SU-DHL-6 (cell line): ENCODE results near the gene ENOX2.

Experiments
- H2AFZ ChIP-seq: fragments of 200-600 bp; sonication (generic); 2 replicates; pipeline ENCODE4 v1.6.1; 2014; ENCODE audit warnings: low read depth, mild to moderate bottlenecking, moderate library complexity, mixed read lengths, antibody characterized with exemption, low read length; ENCODE audit not compliant: severe bottlenecking
- H3F3A ChIP-seq: fragments of 200-600 bp; shearing (Covaris generic); 2 replicates; pipeline ENCODE4 v1.6.0; 2016; ENCODE audit warnings: antibody characterized with exemption, mild to moderate bottlenecking; ENCODE audit not compliant: insufficient read depth
- H3K27ac ChIP-seq: fragments of 200-600 bp; sonication (generic); 2 replicates; pipeline ENCODE4 v1.5.1; 2016; ENCODE audit warnings: low read depth, mild to moderate bottlenecking, low read length, moderate library complexity, mixed read lengths
- H3K27me3 ChIP-seq: fragments of 200-600 bp; sonication (generic), shearing (Covaris generic); 2 replicates; pipeline ENCODE4 v1.6.0; 2014; ENCODE audit warnings: mild to moderate bottlenecking, low read length
- H3K36me3 ChIP-seq: fragments of 200-600 bp; sonication (generic); 2 replicates; pipeline ENCODE4 v1.6.1; 2014; ENCODE audit warnings: mild to moderate bottlenecking, low read length, mixed read lengths
- H3K4me2 ChIP-seq: fragments of 300-600, 200-600 bp; shearing (Covaris generic), sonication (generic); 2 replicates; pipeline ENCODE4 v1.6.0; 2014; ENCODE audit warnings: low read length, low read depth, mild to moderate bottlenecking; ENCODE audit not compliant: poor library complexity, severe bottlenecking
- H3K4me3 ChIP-seq: fragments of 200-600 bp; sonication (generic); 2 replicates; pipeline ENCODE4 v1.5.1; 2014; ENCODE audit warnings: antibody characterized with exemption, low read length, mild to moderate bottlenecking, mixed read lengths; ENCODE audit not compliant: insufficient read depth, poor library complexity, severe bottlenecking
- H3K79me2 ChIP-seq: fragments of 200-600 bp; sonication (generic); 2 replicates; pipeline ENCODE4 v1.6.1; 2014; ENCODE audit warnings: mild to moderate bottlenecking, low read length, moderate library complexity; ENCODE audit not compliant: insufficient read depth
- H3K9ac ChIP-seq: fragments of 200-600 bp; sonication (generic); 2 replicates; pipeline ENCODE4 v1.7.0; 2014; ENCODE audit warnings: mild to moderate bottlenecking, low read length
- H3K9me2 ChIP-seq: fragments of 200-600 bp; sonication (generic); replicated peaks from 2 replicates; pipeline ENCODE4 v1.6.1; 2014; ENCODE audit warnings: low read length; ENCODE audit not compliant: insufficient read depth
- H3K9me3 ChIP-seq: fragments of 200-600 bp; sonication (generic); 2 replicates; pipeline ENCODE4 v1.6.1; 2014; ENCODE audit warnings: low read length, mixed read lengths; ENCODE audit not compliant: insufficient read depth
- H4K20me1 ChIP-seq: fragments of 200-600 bp; sonication (generic); 2 replicates; pipeline ENCODE4 v1.6.1; 2014; ENCODE audit warnings: low read depth, mild to moderate bottlenecking, antibody characterized with exemption, low read length, moderate library complexity, mixed read lengths
- CTCF ChIP-seq: fragments of 200-600 bp; sonication (generic); IDR thresholded peaks from one replicate; pipeline ENCODE4 v1.5.1; 2017; ENCODE audit warnings: antibody characterized with exemption, mild to moderate bottlenecking, low read length, moderate library complexity; ENCODE audit not compliant: insufficient read depth, poor library complexity, severe bottlenecking
- EZH2phosphoT487 ChIP-seq: fragments of 200-600 bp; sonication (generic), shearing (Covaris generic); conservative IDR thresholded peaks from 2 replicates; pipeline ENCODE4 v1.6.1; 2018; ENCODE audit warnings: mild to moderate bottlenecking, antibody characterized with exemption, low read length, moderate library complexity, mixed read lengths

The ENOX2 gene

DNA sequence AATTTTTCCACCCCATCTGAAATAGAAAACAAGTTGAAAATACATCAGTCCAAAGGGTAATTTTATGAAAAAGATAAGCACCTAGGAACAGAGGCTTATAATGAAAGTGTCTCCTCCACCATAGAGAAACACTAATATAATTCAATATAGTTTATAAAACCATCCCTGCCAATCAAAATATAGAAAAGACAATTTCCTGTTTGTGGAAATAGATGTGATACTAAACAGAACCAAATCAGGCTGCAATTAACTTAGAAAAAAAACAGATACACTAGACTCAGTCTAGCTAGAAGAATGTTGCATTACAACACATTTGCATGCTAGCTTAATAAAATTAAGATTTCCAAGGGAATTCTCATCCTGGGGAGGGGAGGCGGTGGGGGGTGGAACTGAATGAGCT is 68.2 kb downstream of the ENOX2 start:
- Histone ChIP-seq H3F3A (no peaks in the 10 kb centered on the region), H3K9me2 (no peaks in the 10 kb centered on the region), H3K27ac (no peak overlapping the region), H3K9ac (no peak overlapping the region), H3K27me3 (no peaks in the 10 kb centered on the region), H3K9me3 (no peaks in the 10 kb centered on the region), H3K36me3 (no peaks in the 10 kb centered on the region), H3K4me3 (no peak overlapping the region), H4K20me1 (no peaks in the 10 kb centered on the region), H2AFZ (no peak overlapping the region), H3K4me2 (no peak overlapping the region), H3K79me2 (no peaks in the 10 kb centered on the region)
- no peak for TF ChIP-seq EZH2phosphoT487
- TF ChIP-seq CTCF, result no peak

GRCh38 chrX:130834149-130834548 is 68.9 kb downstream of the ENOX2 start:
- H3K9me2 ChIP-seq, result no peaks in the 10 kb centered on the region
- H4K20me1 ChIP-seq, result no peaks in the 10 kb centered on the region
- no peak overlapping the region for H3K27ac ChIP-seq
- no peaks in the 10 kb centered on the region for H3K27me3 ChIP-seq
- H3K79me2 ChIP-seq, result no peaks in the 10 kb centered on the region
- H3K9me3 ChIP-seq, result no peaks in the 10 kb centered on the region
- H3K36me3 ChIP-seq, result no peaks in the 10 kb centered on the region
- H3K4me2 ChIP-seq, result no peak overlapping the region
- no peak overlapping the region for H3K9ac ChIP-seq
- H3F3A ChIP-seq, result no peaks in the 10 kb centered on the region
- no peak overlapping the region for H2AFZ ChIP-seq
- TF ChIP-seq CTCF, result no peak
- no peak overlapping the region for H3K4me3 ChIP-seq

- Histone ChIP-seq H2AFZ (no peak overlapping the region), H3K9ac (no peak overlapping the region), H3K9me3 (no peaks in the 10 kb centered on the region), H3K4me3 (no peak overlapping the region), H4K20me1 (no peaks in the 10 kb centered on the region), H3K27me3 (no peaks in the 10 kb centered on the region), H3K27ac (no peak overlapping the region), H3K9me2 (no peaks in the 10 kb centered on the region), H3F3A (no peaks in the 10 kb centered on the region), H3K79me2 (no peaks in the 10 kb centered on the region), H3K4me2 (no peak overlapping the region), H3K36me3 (no peaks in the 10 kb centered on the region)
- TF ChIP-seq EZH2phosphoT487 (no peak), CTCF (no peak)
Observed at GRCh38 chrX:130831347-130831722, 71.7 kb downstream of the ENOX2 start.
